ENCODE measurements around the gene ARHGAP32. TPM values are rescaled to one million over a fixed set of nuclear protein-coding genes. Genes with fewer than 3 reads are reported as not detected.

Gene ARHGAP32
- total RNA-seq, 2 experiments from 2014 or later = not detected

GRCh38 chr11:128946648-128947047 lies 245.5 kb downstream of the ARHGAP32 start:
- ChIA-PET CTCF (ENCODE audit: unreplicated experiment) (no interaction called here), POLR2A (no interaction called here)
- no TSS peak for BruUV-seq (replicated peaks)
- TF ChIP-seq CTCF (conservative IDR thresholded peaks at IDR 0.05; ENCODE audit: low read length) (no peak), EZH2phosphoT487 (IDR thresholded peaks at IDR 0.05; ENCODE audit: borderline replicate concordance, low read depth, low read length) (no peak)
- no peak overlapping the region for H3K4me2 ChIP-seq (ENCODE audit: low read length)
- no peak overlapping the region for H3K4me3 ChIP-seq (ENCODE audit: low read depth, low read length, poor library complexity, severe bottlenecking)
- H3K9me3 ChIP-seq (ENCODE audit: low read length) = no peaks in the 10 kb centered on the region
- H3K9me2 ChIP-seq (ENCODE audit: insufficient read depth, low read length) = no peaks in the 10 kb centered on the region
- no peak overlapping the region for H2AFZ ChIP-seq (ENCODE audit: low read length)
- no peaks in the 10 kb centered on the region for H3K79me2 ChIP-seq (ENCODE audit: insufficient read depth, low read depth, low read length)
- H4K20me1 ChIP-seq (ENCODE audit: insufficient read depth, low read length) = no peaks in the 10 kb centered on the region
- no peaks in the 10 kb centered on the region for H3K4me1 ChIP-seq (ENCODE audit: insufficient read depth, low read length, poor library complexity, severe bottlenecking)
- no peaks in the 10 kb centered on the region for H3K36me3 ChIP-seq (ENCODE audit: insufficient read depth, low read length)
- intact Hi-C loops (cut with micrococcal nuclease; ENCODE audit: unreplicated experiment) = no loop called here
- no peak for DNase-seq (ENCODE audit: low spot score)
- H3K27ac ChIP-seq (ENCODE audit: low read depth, low read length, poor library complexity, severe bottlenecking) = no peak overlapping the region

DNA sequence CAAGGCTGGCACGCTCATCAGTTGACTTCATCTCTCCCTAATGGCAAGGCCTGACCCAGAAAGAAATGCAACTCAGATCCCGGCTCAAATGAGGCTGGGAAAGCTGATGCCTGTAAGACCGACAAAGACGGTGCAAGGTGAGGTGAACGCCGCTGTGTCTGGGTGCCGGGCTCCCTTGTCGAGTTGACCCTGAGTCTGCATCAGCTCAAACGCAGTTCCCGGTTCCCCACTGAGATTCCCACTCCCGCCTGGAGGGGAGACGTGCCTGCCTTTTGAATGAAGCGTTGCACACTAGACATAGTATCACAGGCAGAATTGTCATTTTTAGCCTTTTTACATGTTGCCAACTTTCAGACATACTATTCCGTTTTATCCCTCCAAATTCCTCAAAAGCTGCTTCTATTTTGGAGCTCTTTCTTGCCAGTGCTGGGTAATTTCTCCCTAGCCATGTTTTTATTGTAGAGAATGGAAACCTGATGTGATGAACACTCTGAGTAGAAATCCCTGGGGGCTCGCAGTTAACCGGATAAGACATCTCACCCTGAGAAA lies 248.6 kb downstream of the ARHGAP32 start:
- H3K27ac ChIP-seq (ENCODE audit: low read depth, low read length, poor library complexity, severe bottlenecking) = no peak overlapping the region
- no TSS peak for BruUV-seq (replicated peaks)
- POLR2A ChIA-PET = no interaction called here
- H3K4me2 ChIP-seq (ENCODE audit: low read length) = no peak overlapping the region
- CTCF ChIA-PET (ENCODE audit: unreplicated experiment) = interaction anchor here (0.6 kb wide), 1 partner anchor 25 kb away, joined by 4 read pairs; no protein-coding TSS in a partner anchor
- TF ChIP-seq EZH2phosphoT487 (IDR thresholded peaks at IDR 0.05; ENCODE audit: borderline replicate concordance, low read depth, low read length) (no peak), CTCF (conservative IDR thresholded peaks at IDR 0.05; ENCODE audit: low read length) (no peak)
- no peaks in the 10 kb centered on the region for H3K36me3 ChIP-seq (ENCODE audit: insufficient read depth, low read length)
- H3K4me1 ChIP-seq (ENCODE audit: insufficient read depth, low read length, poor library complexity, severe bottlenecking) = no peaks in the 10 kb centered on the region
- H3K4me3 ChIP-seq (ENCODE audit: low read depth, low read length, poor library complexity, severe bottlenecking) = no peak overlapping the region
- no peaks in the 10 kb centered on the region for H3K9me3 ChIP-seq (ENCODE audit: low read length)
- H2AFZ ChIP-seq (ENCODE audit: low read length) = no peak overlapping the region
- no peaks in the 10 kb centered on the region for H3K9me2 ChIP-seq (ENCODE audit: insufficient read depth, low read length)
- intact Hi-C loops (cut with micrococcal nuclease; ENCODE audit: unreplicated experiment) = no loop called here
- no peak for DNase-seq (ENCODE audit: low spot score)
- H4K20me1 ChIP-seq (ENCODE audit: insufficient read depth, low read length) = no peaks in the 10 kb centered on the region
- H3K79me2 ChIP-seq (ENCODE audit: insufficient read depth, low read depth, low read length) = no peaks in the 10 kb centered on the region

DNA sequence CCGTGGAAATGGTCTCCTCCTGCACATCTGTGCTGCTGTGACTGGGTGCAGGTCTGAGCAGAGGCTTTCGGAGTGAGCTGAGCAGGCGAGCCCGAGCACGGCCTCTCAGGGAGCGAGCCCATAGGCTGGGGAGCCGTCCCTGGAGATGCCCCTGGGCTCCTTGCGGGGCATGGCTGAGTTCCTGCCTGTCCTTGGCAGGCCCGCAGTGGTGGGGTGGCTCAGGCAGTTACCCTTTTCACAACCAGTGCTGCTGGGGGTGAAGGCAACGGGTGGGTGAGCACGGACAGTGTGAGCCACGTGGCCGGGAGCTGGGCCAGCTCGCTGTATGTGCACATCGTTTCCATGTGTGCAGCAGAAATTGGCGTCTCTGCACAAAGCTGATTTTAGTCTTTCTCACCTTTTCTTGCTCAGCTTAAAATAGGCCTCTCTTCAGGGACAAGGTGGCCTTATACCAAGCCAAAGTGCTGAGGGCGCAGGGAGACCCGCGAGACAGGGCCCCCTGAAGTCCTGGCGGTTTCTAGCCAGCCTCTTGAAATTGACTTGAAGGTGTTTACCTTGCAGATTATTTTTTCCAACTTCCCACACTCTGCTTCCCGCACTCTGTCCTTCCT lies 249.2 kb downstream of the ARHGAP32 start, which contains the start of gene TP53AIP1:
Gene TP53AIP1, minus strand, starts transcription at position 55 of the 611 bp plus-strand sequence. CDS start 5,053 bp downstream, outside the sequence.
- Histone ChIP-seq H3K4me1 (ENCODE audit: insufficient read depth, low read length, poor library complexity, severe bottlenecking) (no peaks in the 10 kb centered on the region), H2AFZ (ENCODE audit: low read length) (no peak within 1 kb of the TSS), H3K4me2 (ENCODE audit: low read length) (no peak within 1 kb of the TSS), H3K4me3 (ENCODE audit: low read depth, low read length, poor library complexity, severe bottlenecking) (no peak within 1 kb of the TSS), H4K20me1 (ENCODE audit: insufficient read depth, low read length) (no peaks in the 10 kb centered on the region), H3K79me2 (ENCODE audit: insufficient read depth, low read depth, low read length) (no peaks in the 10 kb centered on the region), H3K9me2 (ENCODE audit: insufficient read depth, low read length) (no peaks in the 10 kb centered on the region), H3K27ac (ENCODE audit: low read depth, low read length, poor library complexity, severe bottlenecking) (no peak within 1 kb of the TSS), H3K36me3 (ENCODE audit: insufficient read depth, low read length) (no peaks in the 10 kb centered on the region), H3K9me3 (ENCODE audit: low read length) (no peaks in the 10 kb centered on the region)
- intact Hi-C loops (cut with micrococcal nuclease; ENCODE audit: unreplicated experiment) = no loop called here
- no peak for DNase-seq (ENCODE audit: low spot score)
- TF ChIP-seq EZH2phosphoT487 (IDR thresholded peaks at IDR 0.05; ENCODE audit: borderline replicate concordance, low read depth, low read length) = no peak
- TF ChIP-seq CTCF (conservative IDR thresholded peaks at IDR 0.05; ENCODE audit: low read length) = no peak
- BruUV-seq (replicated peaks) = no TSS peak
- ChIA-PET POLR2A (interaction anchor here (0.7 kb wide), 1 partner anchor 285 kb away, joined by 3 read pairs; no protein-coding TSS in a partner anchor), CTCF (ENCODE audit: unreplicated experiment) (no interaction called here)
